Measurements from ENCODE around the gene FAM110A.
"Not testable (repeated sequence)": the region's sequence is repeated elsewhere in the genome, so short reads cannot be mapped to it uniquely, and the experiment has no call there.

The FAM110A gene

GRCh38 chr20:824490-824889 is 9.0 kb upstream of the FAM110A start:
- DNase-seq, result no peak

GRCh38 chr20:824916-825315 is 8.6 kb upstream of the FAM110A start:
- DNase-seq, result no peak

GRCh38 chr20:825710-826421 is 7.6 kb upstream of the FAM110A start:
- no peak for DNase-seq

GRCh38 chr20:826695-827323 is 6.7 kb upstream of the FAM110A start:
- no peak for DNase-seq

GRCh38 chr20:827981-828380 is 5.5 kb upstream of the FAM110A start:
- DNase-seq, result not testable (repeated sequence)

GRCh38 chr20:828987-829386 is 4.5 kb upstream of the FAM110A start:
- DNase-seq, result no peak

GRCh38 chr20:829551-829950 is 4.0 kb upstream of the FAM110A start:
- DNase-seq, result no peak

- no peak for DNase-seq
Observed at GRCh38 chr20:830011-830521, 3.4 kb upstream of the FAM110A start.

- no peak for DNase-seq
Observed at GRCh38 chr20:831251-831650, 2.3 kb upstream of the FAM110A start.

- no peak for DNase-seq
Observed at GRCh38 chr20:831956-832355, 1.6 kb upstream of the FAM110A start.

GRCh38 chr20:833121-833449 is 430 bp upstream of the FAM110A start:
- DNase-seq, result no peak

GRCh38 chr20:834151-834746 is 734 bp downstream of the FAM110A start:
- DNase-seq, result no peak

GRCh38 chr20:835608-836045 is 2.1 kb downstream of the FAM110A start:
- DNase-seq, result no peak

- DNase-seq, result peak; percentile 2
Observed at GRCh38 chr20:836190-836589, 2.7 kb downstream of the FAM110A start.

GRCh38 chr20:839015-839414 is 5.5 kb downstream of the FAM110A start:
- no peak for DNase-seq

GRCh38 chr20:839626-840025 is 6.1 kb downstream of the FAM110A start:
- no peak for DNase-seq

- no peak for DNase-seq
Observed at GRCh38 chr20:840503-840857, 7.0 kb downstream of the FAM110A start.

GRCh38 chr20:840858-841567 is 7.5 kb downstream of the FAM110A start:
- no peak for DNase-seq

GRCh38 chr20:841568-842546 is 8.3 kb downstream of the FAM110A start:
- DNase-seq, result peak; percentile 47

GRCh38 chr20:842547-842940 is 9.0 kb downstream of the FAM110A start:
- no peak for DNase-seq

GRCh38 chr20:843912-844311 is 10.4 kb downstream of the FAM110A start:
- DNase-seq, result no peak

GRCh38 chr20:844473-845225 is 11.1 kb downstream of the FAM110A start:
- peak; percentile 86 for DNase-seq

Data from DMS79 treated with DMSO at 0.1 percent for 48 hours (cell line).